Colonic mucosa (tissue), 4 donors: Measurements from ENCODE around the gene TRAPPC12. TPM values are rescaled to one million over a fixed set of nuclear protein-coding genes. Genes with fewer than 3 reads are reported as not detected.

Experiments used
- DNase-seq: peaks from one replicate; pipeline ENCODE4 v3.0.0-alpha.2; 2020
- H3K27ac ChIP-seq: fragments of 200-600 bp; one replicate; pipeline ENCODE4 v1.8.0; 2021
- H3K27me3 ChIP-seq: fragments of 200-600 bp; one replicate; pipeline ENCODE4 v1.8.0; 2021
- H3K36me3 ChIP-seq: fragments of 200-600 bp; one replicate; pipeline ENCODE4 v1.8.0; 2021
- H3K4me1 ChIP-seq: fragments of 200-600 bp; one replicate; pipeline ENCODE4 v1.8.0; 2021; ENCODE audit warnings: mild to moderate bottlenecking
- H3K4me3 ChIP-seq: fragments of 200-600 bp; one replicate; pipeline ENCODE4 v1.8.0; 2021
- H3K9ac ChIP-seq, 2 donors: one replicate each; pipeline ENCODE4 v1.7.0; 2013; ENCODE audit warnings: control low read depth in 2 of 2, low read depth in 2 of 2, low read length in 2 of 2
- H3K9me3 ChIP-seq: fragments of 200-600 bp; one replicate; pipeline ENCODE4 v1.8.0; 2021
- CTCF ChIP-seq: fragments of 200-600 bp; IDR thresholded peaks from one replicate; pipeline ENCODE4 v1.8.0; 2022; ENCODE audit warnings: antibody characterized with exemption, mild to moderate bottlenecking
- intact Hi-C: fragments of 100-400 bp; cut with DNase I; formaldehyde crosslinking; loops from one replicate; pipeline ENCODE4 v1.14.1; 2022
- total RNA-seq, 2 donors: library from RNA; stranded (reverse); fragmentation: NEBNext Ultra II Directional in 1 of 2; extraction: Animal tissue kit (Norgen Biotek cat#: 25700) in 1 of 2; gene quantifications; one replicate each; pipeline ENCODE4 v1.2.1, GENCODE V29; 2021
- donor health status: healthy.
- donor health status: DM: no; HTN: no; CAD: no.
- donor health status: DM: no; HTN: no; CAD: no.

The TRAPPC12 gene
- 10 to 100 TPM; 59.1 to 91.5 TPM for total RNA-seq

- no peaks in the 10 kb centered on the region for H3K36me3 ChIP-seq
- H3K27me3 ChIP-seq: no peaks in the 10 kb centered on the region
- TF ChIP-seq CTCF: peak; percentile 16
- H3K9ac ChIP-seq: peak within 1 kb of the TSS; percentile 88 to 92
- intact Hi-C loops: loop anchor here (5.0 kb wide), 1 partner anchor 177 kb away; the partner anchor contains the start of gene RNASEH1
- peak within 1 kb of the TSS; percentile 96 for H3K4me3 ChIP-seq
- H3K27ac ChIP-seq: peak within 1 kb of the TSS; percentile 89
- peak; percentile 96 for DNase-seq
- H3K4me1 ChIP-seq: peaks cover 5% of the 10 kb centered on the region
- H3K9me3 ChIP-seq: no peaks in the 10 kb centered on the region
Measured at GRCh38 chr2:3379647-3380534, at the start of gene TRAPPC12. Gene TRAPPC12 (plus strand): TSS chr2:3379694. CDS start chr2:3387624, 7,930 bp downstream.

GRCh38 chr2:3332133-3332532 lies 47.4 kb upstream of the TRAPPC12 start:
- Histone ChIP-seq H3K36me3 (no peaks in the 10 kb centered on the region), H3K9me3 (no peaks in the 10 kb centered on the region)
- intact Hi-C loops: no loop called here

GRCh38 chr2:3334392-3335345 lies 44.8 kb upstream of the TRAPPC12 start:
- Histone ChIP-seq H3K4me1 (no peaks in the 10 kb centered on the region), H3K9ac (no peak overlapping the region), H3K36me3 (no peaks in the 10 kb centered on the region), H3K9me3 (no peaks in the 10 kb centered on the region), H3K27me3 (no peaks in the 10 kb centered on the region), H3K27ac (no peak overlapping the region), H3K4me3 (no peak overlapping the region)
- intact Hi-C loops: no loop called here
- DNase-seq: no peak
- no peak for TF ChIP-seq CTCF

More at GRCh38 chr2:3332133-3332532, 47.4 kb upstream of the TRAPPC12 start:
- no peak overlapping the region for H3K9ac ChIP-seq
- no peak for DNase-seq
- TF ChIP-seq CTCF: no peak
- no peak overlapping the region for H3K4me3 ChIP-seq
- H3K27ac ChIP-seq: no peak overlapping the region
- H3K27me3 ChIP-seq: no peaks in the 10 kb centered on the region
- H3K4me1 ChIP-seq: no peaks in the 10 kb centered on the region

GRCh38 chr2:3336844-3337243 lies 42.6 kb upstream of the TRAPPC12 start:
- no peak for TF ChIP-seq CTCF
- Histone ChIP-seq H3K27ac (no peak overlapping the region), H3K9me3 (no peaks in the 10 kb centered on the region), H3K27me3 (no peaks in the 10 kb centered on the region), H3K36me3 (no peaks in the 10 kb centered on the region), H3K4me1 (no peaks in the 10 kb centered on the region), H3K4me3 (no peak overlapping the region), H3K9ac (no peak overlapping the region)
- DNase-seq: no peak
- intact Hi-C loops: no loop called here

GRCh38 chr2:3338340-3338739 lies 41.2 kb upstream of the TRAPPC12 start:
- no peak for DNase-seq
- Histone ChIP-seq H3K4me1 (no peaks in the 10 kb centered on the region), H3K9ac (no peak overlapping the region), H3K27me3 (no peaks in the 10 kb centered on the region), H3K4me3 (no peak overlapping the region), H3K36me3 (no peaks in the 10 kb centered on the region), H3K9me3 (no peaks in the 10 kb centered on the region), H3K27ac (no peak overlapping the region)
- TF ChIP-seq CTCF: no peak
- intact Hi-C loops: no loop called here
